GM19099 (cell line): ENCODE results near the gene CEACAM16.

ENCODE experiments used
- POLR2A ChIP-seq: IDR thresholded peaks from 3 replicates; pipeline ENCODE4 v1.6.1; 2011; ENCODE audit warnings: low read depth; ENCODE audit not compliant: insufficient read length; ENCODE audit errors: extremely low read depth

Gene CEACAM16

DNA sequence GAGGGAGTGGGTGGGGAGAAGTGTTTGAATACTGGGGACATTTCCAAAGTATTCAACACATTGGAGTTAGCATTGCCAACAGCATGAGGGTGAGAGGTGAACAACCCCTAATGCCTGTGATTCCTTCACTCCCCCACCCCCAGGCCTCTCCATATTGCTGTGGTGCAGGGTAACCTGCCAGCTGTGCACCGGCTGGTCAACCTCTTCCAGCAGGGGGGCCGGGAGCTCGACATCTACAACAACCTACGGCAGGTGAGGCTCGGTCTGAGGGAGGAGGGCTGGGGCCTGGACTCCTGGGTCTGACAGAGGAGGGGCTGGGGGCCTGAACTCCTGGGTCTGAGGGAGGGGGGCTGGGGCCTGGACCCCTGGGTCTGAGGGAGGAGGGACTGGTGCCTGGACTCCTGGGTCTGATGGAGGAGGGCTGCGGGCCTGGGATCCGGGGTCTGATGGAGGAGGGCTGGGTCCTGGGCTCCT, 57.2 kb downstream of the CEACAM16 start:
- TF ChIP-seq POLR2A: no peak

DNA sequence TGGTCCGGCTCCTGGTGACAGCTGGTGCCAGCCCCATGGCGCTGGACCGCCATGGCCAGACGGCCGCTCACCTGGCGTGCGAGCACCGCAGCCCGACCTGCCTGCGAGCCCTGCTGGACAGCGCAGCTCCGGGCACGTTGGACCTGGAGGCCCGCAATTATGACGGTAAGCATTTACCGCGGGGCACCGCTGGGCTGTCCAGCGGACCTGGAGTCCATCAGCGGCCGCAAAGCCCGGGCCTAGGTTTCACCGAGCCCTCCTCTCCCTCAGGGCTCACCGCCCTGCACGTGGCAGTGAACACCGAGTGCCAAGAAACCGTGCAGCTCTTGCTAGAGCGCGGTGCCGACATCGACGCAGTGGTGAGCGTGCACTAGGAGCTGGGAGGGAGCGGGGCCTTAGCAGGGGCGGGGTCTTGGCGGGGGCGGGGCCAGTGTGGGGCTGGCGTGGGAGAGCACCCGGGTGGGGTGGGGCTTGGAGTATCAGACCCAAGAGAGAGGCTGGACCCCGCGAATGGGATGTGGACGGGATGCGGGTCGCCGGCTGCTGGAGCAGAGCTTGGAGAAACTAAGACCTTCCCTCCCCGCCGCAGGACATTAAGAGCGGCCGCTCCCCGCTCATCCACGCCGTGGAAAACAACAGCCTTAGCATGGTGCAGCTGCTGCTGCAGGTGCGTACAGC, 58.2 kb downstream of the CEACAM16 start:
- no peak for TF ChIP-seq POLR2A

DNA sequence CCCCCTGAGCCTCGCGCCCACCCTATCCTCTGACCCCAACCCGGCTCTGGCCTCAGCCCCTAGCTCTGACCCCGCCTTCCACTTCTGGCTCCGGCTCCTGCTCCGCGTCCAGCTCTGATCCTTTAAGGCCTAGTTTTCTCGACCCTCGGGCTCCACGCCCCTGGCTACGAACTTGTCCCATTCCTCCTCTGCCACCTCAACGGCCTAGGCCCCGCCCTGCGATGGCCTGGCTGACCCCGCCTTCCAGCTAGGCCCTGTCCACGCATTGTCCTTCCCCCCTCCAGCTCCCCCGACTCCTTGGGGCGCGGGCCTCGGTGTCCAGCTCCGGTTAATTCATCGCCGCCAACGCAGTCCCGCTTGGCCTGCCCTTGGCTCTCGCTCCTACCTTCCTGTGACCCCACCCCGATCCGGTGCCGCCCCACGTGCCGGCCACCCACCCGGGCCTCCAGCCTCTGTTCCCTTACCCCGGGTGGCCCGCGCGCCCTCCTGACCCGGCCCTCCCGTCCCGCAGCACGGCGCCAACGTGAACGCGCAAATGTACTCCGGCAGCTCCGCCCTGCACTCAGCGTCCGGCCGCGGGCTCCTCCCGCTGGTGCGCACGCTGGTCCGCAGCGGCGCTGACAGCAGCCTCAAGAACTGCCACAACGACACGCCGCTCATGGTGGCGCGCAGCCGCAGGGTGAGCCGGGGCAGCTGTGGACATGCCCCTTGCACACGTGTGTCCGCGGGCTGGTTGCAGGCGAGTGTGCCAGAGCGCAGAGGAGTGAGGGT, 59.0 kb downstream of the CEACAM16 start:
- TF ChIP-seq POLR2A: no peak

DNA sequence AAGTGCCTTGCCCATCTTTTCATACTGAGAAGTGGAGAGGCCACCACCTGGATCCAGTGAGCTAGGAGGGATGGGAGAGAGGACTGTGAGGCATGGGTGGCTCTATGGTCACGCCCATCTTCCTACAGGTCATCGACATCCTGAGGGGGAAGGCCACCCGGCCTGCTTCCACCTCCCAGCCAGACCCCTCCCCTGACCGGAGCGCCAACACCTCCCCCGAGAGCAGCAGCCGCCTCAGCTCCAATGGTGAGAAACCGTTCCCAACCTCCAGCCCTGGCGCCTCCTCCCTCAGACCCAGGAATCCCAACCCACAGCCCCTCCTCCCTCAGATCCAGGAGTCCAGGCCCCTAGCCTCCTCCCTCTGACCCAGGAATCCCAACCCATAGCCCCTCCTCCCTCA, 59.6 kb downstream of the CEACAM16 start:
- TF ChIP-seq POLR2A: no peak

DNA sequence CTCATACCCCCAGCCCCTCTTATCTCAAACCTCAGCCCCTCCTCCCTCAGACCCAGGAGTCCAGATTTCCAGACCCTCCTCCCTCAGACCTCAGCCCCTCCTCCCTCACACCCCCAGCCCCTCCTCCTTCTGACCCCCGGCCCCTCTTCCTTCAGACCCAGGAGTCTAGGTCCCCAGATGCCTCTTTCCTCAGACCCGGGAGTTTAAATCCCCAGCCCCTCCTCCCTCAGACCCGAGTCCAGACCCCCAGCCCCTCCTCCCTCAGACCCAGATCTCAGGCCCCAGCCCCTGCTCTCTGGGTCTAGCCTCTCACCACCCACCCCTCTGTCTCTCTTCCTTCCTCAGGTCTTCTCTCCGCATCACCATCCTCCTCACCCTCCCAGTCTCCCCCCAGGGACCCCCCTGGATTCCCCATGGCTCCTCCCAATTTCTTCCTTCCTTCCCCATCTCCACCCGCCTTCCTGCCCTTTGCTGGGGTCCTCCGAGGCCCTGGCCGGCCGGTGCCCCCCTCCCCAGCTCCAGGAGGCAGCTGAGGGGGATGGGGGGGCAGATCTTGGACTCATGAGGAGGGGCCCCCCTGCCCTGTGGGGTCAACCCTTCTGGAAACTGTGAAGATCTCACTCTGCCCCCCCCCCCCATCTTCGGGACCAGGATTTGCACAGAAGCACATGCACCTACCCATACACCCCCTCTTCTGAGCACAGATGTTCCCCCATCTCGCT, 60.3 kb downstream of the CEACAM16 start:
- TF ChIP-seq POLR2A: no peak
